NCI-H446 (cell line): ENCODE results near the gene ZFYVE19.

Experiments used
- DNase-seq, 2 experiments: peaks; one replicate each; lab custom pipeline; 2025; lab: John Stamatoyannopoulos, UW

Gene ZFYVE19, protein sequence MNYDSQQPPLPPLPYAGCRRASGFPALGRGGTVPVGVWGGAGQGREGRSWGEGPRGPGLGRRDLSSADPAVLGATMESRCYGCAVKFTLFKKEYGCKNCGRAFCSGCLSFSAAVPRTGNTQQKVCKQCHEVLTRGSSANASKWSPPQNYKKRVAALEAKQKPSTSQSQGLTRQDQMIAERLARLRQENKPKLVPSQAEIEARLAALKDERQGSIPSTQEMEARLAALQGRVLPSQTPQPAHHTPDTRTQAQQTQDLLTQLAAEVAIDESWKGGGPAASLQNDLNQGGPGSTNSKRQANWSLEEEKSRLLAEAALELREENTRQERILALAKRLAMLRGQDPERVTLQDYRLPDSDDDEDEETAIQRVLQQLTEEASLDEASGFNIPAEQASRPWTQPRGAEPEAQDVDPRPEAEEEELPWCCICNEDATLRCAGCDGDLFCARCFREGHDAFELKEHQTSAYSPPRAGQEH

DNA sequence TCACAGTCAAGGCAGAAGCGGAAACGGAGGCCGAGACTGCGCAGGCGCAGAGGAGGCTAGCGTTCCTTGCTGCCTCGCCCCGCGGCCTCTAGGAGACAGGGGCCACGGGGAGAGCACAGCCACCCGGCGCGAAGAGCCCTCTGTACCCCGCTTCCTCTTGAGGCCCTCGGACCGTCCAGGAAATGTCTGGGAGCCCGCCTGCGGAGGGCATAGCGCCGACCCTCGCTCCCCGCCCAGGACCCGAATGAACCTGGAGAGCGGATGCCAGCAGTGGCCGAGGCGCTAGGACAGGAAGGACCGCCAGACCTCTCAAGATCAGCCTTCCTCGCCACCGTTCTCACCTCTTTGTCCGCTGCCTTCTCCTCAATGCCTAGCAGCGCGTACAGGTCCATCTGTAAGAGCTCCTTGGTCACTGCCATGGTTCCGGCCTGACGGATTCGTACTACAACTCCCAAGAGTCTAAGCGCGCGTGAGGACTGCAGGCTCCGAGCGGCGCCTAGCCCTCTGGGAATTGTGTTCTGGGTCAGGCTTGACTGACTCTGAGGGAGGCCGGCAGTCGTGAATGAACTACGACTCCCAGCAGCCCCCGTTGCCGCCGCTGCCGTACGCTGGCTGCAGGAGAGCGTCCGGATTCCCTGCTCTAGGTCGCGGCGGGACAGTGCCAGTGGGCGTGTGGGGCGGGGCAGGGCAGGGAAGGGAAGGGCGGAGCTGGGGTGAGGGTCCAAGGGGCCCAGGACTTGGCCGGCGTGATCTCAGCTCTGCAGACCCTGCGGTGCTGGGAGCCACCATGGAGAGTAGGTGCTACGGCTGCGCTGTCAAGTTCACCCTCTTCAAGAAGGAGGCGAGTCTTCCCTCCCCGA, at the start of gene ZFYVE19, which contains the start of gene DNAJC17:
Gene ZFYVE19, plus strand, starts transcription at position 62 of the 860 bp plus-strand sequence. Its CDS starts 501 bp downstream, at position 563.
Gene DNAJC17, minus strand, starts transcription at position 446 of the 860 bp plus-strand sequence. Its CDS starts 27 bp downstream, at position 419.
- DNase-seq: peak; percentile 93 to 97

DNA sequence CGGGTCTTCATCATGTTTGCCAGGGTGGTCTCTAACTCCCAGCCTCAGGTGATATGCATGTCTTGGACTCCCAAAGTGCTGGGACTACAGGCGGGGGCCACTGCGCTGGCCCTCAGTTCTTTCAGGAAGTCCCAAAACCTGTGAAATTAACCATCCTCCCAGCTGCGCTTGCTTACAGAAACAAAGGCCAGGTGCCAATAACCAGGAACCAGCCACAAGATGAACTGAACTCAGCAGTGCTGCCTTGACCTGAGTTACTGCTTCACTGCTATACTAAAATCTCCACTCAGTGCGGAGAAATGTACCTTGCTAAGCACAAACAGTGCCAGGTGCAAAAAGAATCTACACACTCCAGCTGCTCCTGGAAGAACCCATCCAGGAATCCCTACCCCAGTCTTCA, 46.9 kb upstream of the ZFYVE19 start:
- DNase-seq: no peak

DNA sequence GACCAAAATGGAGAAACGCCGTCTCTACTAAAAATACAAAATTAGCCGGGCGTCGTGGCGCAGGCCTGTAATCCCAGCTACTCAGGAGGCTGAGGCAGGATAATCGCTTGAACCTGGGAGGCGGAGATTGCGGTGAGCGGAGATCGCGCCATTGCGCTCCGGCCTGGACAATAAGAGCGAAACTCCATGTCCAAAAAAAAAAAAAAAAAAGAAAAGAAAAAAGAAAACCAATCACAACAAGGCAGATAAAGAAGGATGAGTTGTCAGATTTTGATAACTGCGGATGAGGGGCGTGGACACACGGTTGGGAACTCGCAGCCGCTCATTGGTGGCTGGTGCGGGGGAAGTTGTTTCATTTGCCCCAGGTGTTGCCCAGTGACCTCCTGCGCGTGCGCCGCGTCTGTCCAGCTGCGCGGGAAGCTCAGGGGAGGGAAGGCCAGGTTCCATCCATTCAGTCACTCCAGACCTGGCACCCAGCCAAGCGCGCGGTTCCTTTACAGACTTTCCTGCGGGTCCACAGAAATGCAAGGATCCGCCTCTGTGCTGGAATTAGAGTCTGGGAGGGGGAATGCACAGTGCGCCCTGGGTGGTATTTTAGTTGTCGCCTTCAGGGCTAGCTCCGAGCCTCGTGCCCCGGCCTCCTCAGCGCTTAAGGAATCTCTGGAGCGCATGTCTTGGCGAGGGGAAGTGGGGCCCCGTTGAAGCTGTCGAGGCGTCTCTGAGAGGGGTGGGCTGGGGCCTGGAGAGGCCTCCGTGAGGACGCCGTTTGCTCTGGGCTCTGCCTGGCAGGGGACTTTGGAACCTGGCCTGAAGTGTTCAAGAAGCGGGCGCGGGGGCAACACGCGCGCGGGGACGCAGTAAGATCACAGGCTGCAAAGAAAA, 43.7 kb upstream of the ZFYVE19 start:
- no peak for DNase-seq

DNA sequence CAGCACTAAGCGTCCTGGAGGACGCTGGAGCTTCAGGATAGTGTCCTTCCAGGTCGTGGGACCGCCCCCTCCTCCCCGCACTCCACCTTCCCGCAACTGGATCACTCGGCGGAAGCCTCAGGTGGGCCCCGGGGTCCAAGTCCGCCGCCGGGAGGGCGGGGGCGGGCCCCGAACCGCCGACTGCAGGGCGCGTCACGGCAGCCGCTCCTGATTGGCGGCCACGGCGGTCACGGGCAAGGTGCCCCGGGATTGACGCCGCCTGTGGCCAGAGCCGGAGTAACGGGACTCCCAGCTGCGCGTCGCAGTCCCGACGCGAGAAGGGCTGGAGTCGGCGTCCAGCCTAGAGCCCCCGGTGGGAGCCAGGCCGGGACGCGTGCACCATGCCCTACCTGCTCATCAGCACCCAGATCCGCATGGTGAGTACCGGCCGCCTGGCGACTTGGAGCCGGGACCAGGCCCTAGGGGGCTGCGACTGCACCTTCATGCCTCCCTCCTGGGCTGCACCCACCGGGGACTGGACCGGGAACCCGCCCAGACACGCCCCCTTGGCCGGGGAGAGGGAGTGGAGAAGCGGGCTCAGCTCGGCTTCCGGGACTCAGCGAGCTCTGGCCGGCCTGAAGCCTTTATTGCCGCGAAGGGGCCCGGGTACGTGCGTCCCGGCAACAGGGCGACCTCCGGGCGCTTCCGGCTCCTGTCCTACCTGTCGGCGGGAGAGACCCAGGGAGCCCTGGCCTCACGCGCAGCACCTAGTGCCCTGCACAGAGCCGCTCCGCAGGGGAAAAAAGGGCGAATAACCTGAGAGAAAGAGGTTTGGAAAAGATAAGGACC, 42.9 kb upstream of the ZFYVE19 start, which contains the start of gene GCHFR:
Gene GCHFR, plus strand, starts transcription at position 268 of the 828 bp plus-strand sequence. Its CDS starts 113 bp downstream, at position 381.
- DNase-seq: no peak

DNA sequence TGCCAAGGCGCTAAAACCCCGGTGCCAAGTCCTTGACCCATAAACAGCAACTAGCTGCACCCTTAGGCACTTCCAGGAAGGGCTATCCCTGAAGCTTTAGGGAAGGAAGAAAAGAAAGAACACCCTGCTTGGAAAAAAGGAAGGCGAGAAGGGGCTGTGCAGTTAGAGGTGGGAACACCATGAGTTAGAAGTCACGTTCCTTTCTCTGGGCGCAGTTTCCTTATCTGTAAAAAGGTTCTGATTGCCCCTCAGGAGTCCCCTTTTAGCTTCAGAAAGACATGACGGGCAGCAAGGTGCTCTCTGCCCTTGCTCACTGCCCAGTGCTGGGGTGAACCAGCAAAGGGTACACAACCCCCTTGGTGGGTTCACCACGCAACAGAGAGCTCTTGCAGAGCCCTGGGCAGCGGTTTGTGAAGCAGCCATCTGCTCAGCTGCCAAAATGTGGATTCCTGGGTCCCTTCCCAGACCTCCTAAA, 42.2 kb upstream of the ZFYVE19 start:
- DNase-seq: no peak

DNA sequence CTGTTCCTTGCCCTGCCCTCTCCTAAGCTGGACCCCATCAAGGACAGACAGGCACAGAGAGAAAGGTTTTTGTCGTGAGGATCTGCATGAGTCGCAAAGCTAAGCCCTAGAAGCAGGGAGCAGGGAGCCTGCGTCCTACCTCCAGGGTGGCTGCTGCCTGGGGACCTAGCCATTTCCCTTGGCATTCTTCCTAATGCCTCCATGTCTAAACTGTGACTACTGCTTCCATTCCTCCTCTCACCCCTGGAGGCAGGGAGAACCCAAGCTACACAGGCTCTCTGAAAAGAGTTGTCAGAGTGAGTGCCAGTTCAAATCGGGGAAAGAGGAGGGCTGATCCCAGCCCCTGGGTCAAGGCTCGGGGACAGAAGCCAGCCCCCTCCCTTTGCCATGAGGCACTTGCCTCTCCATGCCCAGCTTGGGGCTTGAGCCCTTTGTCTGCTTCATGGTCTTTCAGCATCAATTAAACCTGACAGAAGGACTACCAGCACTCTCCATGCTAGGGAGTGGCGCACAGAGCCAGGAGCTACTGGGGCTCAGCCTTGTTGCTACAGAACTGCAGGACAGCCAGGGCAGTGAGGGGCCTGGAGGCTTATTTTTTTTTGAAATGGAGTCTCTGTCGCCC, 40.6 kb upstream of the ZFYVE19 start:
- no peak for DNase-seq

DNA sequence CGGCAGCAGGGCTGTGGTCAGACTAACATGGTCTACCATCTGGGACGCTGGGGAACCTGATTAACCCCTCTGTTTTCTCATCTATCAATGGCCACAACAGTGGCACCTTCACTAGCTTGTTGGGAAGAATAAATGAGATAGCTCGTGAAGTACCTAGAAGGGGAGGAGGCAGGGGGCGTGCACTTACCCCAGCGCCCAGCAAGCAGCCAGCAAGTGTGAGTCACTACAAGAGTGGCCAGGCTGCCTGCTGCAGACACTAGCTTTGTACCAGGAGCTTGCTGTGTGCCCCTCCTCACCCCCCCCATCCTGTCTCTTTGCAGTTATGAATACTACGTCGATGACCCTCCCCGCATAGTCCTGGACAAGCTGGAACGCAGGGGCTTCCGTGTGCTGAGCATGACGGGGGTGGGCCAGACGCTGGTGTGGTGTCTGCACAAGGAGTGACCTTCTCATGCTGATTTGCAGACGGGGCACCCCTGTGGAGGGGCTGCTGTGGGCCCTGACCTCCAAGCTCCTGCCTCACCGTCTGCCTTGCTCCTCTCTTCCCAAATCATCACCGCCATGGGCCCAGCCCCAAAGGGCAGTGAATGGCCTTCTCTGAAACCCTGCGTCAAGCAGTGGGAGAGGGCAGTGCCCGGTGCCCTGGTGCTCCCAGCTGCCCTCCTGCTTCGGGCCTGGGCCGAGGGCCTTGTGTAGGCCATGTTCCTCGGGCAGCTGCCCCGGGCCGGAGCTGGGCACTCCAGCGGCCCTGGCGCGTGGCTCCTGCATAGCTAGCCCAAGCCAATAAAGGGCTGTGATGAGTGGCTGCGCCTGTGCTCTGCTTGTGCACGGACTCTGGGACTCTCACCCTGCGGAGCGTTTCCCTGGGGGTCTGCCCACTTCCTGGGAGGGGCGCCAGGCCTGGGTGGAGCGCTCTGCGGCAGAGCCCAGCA, 39.7 kb upstream of the ZFYVE19 start:
- peak in 1 of 2 experiments; percentile 17 for DNase-seq

DNA sequence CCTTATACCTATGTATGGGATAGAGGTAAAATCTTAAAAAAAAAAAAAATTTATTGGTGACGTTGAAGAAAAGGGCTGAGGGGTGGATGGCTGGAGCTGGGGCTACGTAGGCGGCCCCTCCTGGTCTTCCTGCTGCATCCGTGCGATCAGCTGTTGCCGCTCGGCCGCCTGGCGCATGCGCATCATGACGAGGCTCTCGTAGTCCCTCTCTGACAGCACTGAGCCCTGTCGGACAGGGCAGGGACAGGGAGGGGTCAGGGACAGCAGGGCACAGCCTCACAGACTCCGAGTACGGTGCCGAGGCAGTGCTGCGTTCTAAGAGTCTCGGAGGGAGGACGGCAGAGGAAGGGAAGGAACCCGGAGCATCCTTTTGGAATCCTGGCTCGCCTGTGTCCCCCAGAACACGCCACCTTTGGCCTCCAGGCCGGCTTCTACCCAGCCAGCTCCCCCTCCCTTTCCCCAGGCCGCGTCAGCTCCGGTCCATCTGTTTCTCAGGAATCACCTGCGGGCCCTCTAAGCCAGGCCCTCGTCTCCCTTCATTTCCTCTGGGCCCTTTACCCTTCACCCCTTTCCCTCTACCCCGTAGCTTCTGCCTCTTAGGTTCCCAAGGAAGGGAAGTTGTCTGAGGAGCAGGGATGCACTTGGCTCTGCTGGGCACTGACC, 38.9 kb upstream of the ZFYVE19 start:
- no peak for DNase-seq

DNA sequence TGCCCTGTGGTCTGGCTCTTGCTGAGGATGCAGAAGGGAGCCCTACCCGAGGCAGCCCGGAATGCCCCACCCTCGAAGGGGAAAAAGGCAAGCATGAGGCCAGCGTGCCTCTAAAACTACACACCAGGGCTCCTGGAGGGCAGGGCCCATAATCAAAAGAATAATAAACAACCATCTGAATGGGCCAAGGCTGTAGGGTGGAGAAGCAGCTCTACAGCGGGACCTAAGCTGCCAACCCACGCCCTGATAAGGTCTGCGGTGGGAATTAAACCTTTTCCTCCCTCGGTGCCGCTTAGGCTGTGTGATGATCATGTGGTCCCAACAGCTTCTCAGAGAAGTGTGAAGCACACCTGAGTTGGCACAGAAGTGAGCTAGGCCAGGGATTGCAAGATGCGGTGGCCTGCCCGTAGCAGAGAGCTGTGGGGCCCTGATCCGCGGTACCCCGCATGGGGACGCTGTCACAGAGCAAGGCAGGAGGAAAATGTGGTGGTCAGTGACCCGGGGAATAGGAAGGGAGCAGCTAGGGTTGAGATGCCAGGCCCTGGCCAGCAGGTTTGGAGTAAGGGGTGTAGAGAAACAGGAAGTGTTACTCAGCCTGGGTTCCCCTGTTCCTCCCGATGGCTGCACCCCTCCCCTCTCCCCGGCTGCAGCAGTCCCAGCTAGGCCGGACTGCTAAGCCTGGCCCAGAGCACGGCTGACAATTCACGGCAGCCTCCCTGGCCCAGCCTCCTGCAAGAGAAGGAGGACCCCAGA, 38.2 kb upstream of the ZFYVE19 start:
- DNase-seq: no peak

DNA sequence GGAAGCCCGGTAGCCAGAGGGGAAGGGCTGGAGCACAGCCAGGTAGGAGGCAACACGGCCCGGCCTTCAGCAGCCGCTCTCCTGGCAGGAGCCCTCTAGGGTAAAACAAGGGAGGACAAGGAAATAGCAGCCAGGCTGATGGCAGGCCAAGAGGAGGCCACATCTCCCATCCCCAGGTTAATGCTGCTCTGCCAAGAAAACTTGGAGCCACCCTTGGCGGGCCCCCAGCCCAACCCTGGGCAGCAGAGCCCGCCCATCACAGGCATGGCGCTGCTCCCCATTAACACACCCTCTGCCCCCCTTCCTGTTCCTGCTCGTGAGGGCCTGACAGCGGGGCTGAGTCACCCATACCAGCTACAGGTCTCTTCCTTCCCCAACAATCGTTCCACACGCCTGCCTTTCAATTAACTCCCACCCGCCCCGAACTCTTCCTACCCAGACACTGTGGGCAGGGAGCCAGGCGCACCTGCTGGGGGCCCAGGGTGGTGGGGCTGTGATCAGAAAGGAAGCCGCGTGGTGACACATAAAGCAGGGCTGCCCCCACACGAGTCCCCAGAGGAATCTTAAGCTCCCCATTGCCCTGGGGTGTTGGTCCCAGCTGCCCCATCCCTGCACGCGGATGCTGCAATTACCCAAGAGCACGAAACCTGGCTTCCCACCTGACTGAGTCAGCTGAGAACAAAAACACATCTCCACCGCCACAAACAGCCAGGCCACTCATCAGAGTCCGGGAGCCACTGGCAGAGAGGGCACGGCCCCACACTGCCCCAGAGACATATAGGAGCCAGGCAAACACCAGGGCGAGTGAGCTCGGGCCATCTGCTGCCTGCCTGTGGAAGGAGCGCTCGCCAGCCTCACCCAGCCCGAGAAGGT, 37.4 kb upstream of the ZFYVE19 start, which contains the start of gene C15orf62:
Gene C15orf62, plus strand, starts transcription at position 707 of the 873 bp plus-strand sequence. CDS start 516 bp downstream, outside the sequence.
- peak; percentile 63 to 87 for DNase-seq

DNA sequence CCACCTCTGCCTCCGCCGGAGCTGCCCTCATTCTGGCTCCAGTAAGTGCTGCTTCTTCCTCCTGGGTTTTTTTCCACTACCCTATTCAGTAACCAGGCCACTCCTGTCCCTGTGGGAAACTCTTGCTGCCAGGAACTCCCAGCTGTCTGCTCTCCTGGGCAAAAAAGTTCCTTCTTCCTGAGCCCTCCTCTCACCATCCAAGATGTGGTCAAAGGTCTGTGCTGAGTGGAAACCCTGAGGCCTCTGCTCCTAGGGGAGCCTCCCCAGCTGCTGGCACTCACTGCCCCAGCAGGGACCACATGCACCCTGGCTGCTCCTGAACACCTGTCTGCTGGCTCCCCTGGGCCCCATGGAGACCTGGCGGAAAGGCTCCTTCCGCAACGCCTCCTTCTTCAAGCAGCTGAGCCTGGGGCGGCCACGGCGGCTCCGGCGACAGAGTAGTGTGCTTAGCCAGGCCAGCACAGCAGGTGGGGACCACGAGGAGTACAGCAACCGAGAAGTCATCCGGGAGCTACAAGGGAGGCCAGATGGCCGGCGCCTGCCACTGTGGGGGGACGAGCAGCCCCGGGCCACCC, 36.7 kb upstream of the ZFYVE19 start:
- DNase-seq: no peak

DNA sequence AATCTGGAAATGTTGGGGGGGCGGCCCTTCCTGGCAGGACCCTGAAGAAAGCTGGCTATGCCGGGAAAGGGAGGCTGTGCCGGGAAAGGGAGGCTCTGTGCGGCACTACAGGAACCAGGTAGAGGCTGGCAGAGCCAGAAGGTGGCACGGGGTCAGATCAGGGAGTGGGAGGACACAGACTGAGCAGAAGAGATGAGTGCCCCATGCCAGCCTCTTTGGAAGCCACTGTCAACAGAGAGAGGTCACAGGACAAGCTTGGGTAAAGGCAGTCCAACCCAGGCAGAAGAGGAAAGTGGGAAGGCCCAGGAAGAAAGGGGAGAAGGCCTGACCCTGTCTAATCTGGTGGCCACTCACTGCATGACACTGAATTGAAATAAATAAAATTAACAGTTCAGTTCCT, 35.6 kb upstream of the ZFYVE19 start:
- no peak for DNase-seq

DNA sequence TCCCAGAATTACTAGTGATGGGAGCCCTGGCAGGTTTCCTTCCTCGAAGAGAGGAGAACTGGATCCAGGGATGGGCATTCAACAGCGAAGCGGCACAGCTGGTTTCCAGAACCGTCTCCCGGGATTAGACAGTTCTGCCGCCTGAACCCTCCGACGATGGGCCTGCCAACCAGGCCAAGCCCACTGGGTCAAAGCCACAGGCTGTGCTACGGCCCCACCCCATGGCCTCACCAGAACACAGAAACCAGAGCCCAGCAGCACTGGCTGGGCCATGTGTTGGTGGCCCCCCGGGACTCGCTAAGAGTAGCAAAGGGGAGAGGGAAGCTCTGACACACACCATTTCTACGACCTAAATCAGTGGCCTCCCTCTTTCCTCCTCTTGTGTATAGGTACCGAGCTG, 34.9 kb upstream of the ZFYVE19 start:
- DNase-seq: no peak

DNA sequence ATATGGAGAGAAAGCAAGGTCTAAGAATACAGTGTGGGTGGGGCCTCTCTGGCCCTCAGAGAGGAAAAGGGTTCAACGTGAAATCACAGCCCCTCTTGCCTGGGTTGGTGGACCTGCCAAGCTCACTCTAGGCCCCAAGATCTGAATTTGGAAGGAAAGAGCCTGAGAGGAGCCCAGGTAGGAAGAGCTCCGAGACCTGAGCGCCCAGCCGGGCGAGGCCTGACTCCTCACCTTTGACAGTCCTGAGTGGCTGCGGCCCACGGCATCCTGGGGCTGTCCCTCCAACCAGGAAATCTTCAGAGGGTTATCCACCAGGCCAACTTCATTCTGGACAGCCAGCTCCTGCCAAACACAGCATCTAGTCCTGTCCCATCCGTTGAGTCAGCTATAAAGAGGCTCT, 33.4 kb upstream of the ZFYVE19 start:
- no peak for DNase-seq

DNA sequence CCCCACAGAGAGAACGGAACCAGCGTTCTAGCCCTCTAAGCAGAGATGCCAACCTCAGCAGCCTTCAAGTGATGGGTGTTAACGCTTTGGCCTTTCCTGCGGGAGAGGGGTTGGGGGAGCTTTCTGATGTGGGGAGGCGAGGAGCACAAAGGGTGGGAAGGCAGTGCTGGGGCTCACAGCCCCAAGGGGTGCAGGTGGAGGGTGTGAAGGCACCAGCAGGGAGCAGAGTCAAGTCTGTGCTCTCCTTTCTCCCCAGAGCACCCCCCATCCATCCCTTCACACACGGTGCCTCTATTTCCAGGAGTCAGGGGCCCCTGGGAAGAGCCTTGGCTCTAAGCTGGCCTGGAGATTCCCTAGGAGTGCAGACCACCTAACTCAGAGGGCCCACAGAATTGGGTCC, 33.0 kb upstream of the ZFYVE19 start:
- no peak for DNase-seq

DNA sequence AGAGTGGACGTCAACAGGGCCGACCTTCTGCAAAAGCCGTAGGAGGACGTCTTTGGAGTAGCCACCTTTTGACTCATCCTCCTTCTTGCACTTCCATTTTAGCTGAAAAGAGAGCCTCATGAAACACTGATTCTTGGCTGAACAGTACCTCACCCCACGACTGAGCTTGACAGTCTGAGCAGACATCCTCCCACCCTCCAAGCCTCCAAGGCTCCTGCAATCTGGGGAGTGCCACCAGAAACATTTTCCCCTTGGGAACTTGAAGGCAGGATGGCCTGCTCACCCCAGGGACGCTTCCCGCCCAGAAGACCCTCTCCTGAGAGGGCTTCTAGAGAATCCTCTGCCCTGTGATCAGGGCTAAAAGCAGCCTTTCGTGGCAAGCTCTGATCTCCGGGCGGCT, 31.9 kb upstream of the ZFYVE19 start:
- no peak for DNase-seq
